Iris pigment epithelial cell (primary cell): ENCODE data around the gene PTGER3.

Experiments used
- DNase-seq: peaks from one replicate; pipeline ENCODE4 v3.0.0-alpha.2; 2011; ENCODE audit warnings: low read depth

PTGER3 gene

GRCh38 chr1:71047635-71048607 is at the start of gene PTGER3:
Gene PTGER3 (minus strand): TSS chr1:71047816. CDS start chr1:71047577, 239 bp downstream.
- no peak for DNase-seq

- no peak for DNase-seq
These were observed 47.3 kb upstream of the PTGER3 start for GRCh38 chr1:71094913-71095312.

GRCh38 chr1:71093938-71094337 is 46.3 kb upstream of the PTGER3 start:
- DNase-seq = peak; percentile 38

GRCh38 chr1:71089536-71090270 is 42.1 kb upstream of the PTGER3 start:
- peak; percentile 77 for DNase-seq

- no peak for DNase-seq
These were observed 41.1 kb upstream of the PTGER3 start for GRCh38 chr1:71088645-71089287.

- DNase-seq = no peak
These were observed 40.1 kb upstream of the PTGER3 start for GRCh38 chr1:71087713-71088112.

- DNase-seq = no peak
These were observed 39.4 kb upstream of the PTGER3 start for GRCh38 chr1:71087060-71087459.

GRCh38 chr1:71086331-71086730 is 38.7 kb upstream of the PTGER3 start:
- peak; percentile 58 for DNase-seq

- no peak for DNase-seq
These were observed 35.7 kb upstream of the PTGER3 start for GRCh38 chr1:71083271-71083670.

- no peak for DNase-seq
These were observed 34.1 kb upstream of the PTGER3 start for GRCh38 chr1:71081697-71082080.

GRCh38 chr1:71080739-71081696 is 33.4 kb upstream of the PTGER3 start, which contains the start of gene ZRANB2:
Gene ZRANB2 (minus strand): TSS chr1:71081035. CDS start chr1:71080995, 40 bp downstream.
- DNase-seq = peak; percentile 93

GRCh38 chr1:71080230-71080738 is 32.7 kb upstream of the PTGER3 start:
- DNase-seq = no peak

GRCh38 chr1:71074681-71075080 is 27.1 kb upstream of the PTGER3 start:
- DNase-seq = no peak

- DNase-seq = no peak
These were observed 24.7 kb upstream of the PTGER3 start for GRCh38 chr1:71072273-71072672.

GRCh38 chr1:71071720-71072119 is 24.1 kb upstream of the PTGER3 start:
- no peak for DNase-seq

- no peak for DNase-seq
These were observed 21.0 kb upstream of the PTGER3 start for GRCh38 chr1:71068325-71069240.

- DNase-seq = no peak
These were observed 7.2 kb upstream of the PTGER3 start for GRCh38 chr1:71054791-71055190.

GRCh38 chr1:71054281-71054731 is 6.7 kb upstream of the PTGER3 start:
- DNase-seq = no peak

GRCh38 chr1:71053758-71054157 is 6.1 kb upstream of the PTGER3 start:
- DNase-seq = no peak

- no peak for DNase-seq
These were observed 5.5 kb upstream of the PTGER3 start for GRCh38 chr1:71053146-71053545.
